Natural killer cell treated with Interleukin-12 subunit alpha and Interleukin-12 subunit beta and Interleukin-15 and Interleukin-18, amount 100 ng/mL, for 72 hours (primary cell): ENCODE data around the gene ABCB11. TPM values are rescaled to one million over a fixed set of nuclear protein-coding genes. Genes with fewer than 3 reads are reported as not detected.

ENCODE experiments used
- ATAC-seq, 2 donors: fragments of 150-1000 bp; cut with Tn5 transposase in 1 of 2; sonication (Bioruptor Pico), chemical (Tn5 transposase) in 1 of 2; 2 replicates each; pipeline ENCODE4 v1.10.0; 2021
- DNase-seq: peaks from one replicate; pipeline ENCODE4 v3.0.0; 2022; ENCODE audit warnings: low spot score
- H3K27ac Mint-ChIP-seq, 2 donors: 1 replicate in 1 of 2; 2 replicates in 1 of 2; pipeline ENCODE4 v1.8.0; 2022; ENCODE audit warnings: mixed read lengths in 2 of 2, mild to moderate bottlenecking in 1 of 2, moderate library complexity in 1 of 2
- H3K27me3 Mint-ChIP-seq, 2 donors: 1 replicate in 1 of 2; 2 replicates in 1 of 2; pipeline ENCODE4 v1.8.0; 2022; ENCODE audit warnings: mixed read lengths in 2 of 2
- H3K36me3 Mint-ChIP-seq: one replicate; pipeline ENCODE4 v1.8.0; 2022; ENCODE audit warnings: mixed read lengths
- H3K4me1 Mint-ChIP-seq, 2 donors: 1 replicate in 1 of 2; 2 replicates in 1 of 2; pipeline ENCODE4 v1.8.0; 2022; ENCODE audit warnings: low read depth in 2 of 2, mixed read lengths in 2 of 2, mild to moderate bottlenecking in 1 of 2
- H3K4me3 Mint-ChIP-seq: one replicate; pipeline ENCODE4 v1.8.0; 2022; ENCODE audit warnings: mixed read lengths
- H3K9me3 Mint-ChIP-seq: 2 replicates; pipeline ENCODE4 v1.8.0; 2022; ENCODE audit warnings: mixed read lengths
- total RNA-seq, 2 donors: library from RNA; stranded (reverse); gene quantifications; one replicate each; pipeline ENCODE4 v1.2.3, GENCODE V29; 2022

ABCB11 gene
- total RNA-seq, 2 donors from 2014 or later = 0.06 TPM; not detected in 1

DNA sequence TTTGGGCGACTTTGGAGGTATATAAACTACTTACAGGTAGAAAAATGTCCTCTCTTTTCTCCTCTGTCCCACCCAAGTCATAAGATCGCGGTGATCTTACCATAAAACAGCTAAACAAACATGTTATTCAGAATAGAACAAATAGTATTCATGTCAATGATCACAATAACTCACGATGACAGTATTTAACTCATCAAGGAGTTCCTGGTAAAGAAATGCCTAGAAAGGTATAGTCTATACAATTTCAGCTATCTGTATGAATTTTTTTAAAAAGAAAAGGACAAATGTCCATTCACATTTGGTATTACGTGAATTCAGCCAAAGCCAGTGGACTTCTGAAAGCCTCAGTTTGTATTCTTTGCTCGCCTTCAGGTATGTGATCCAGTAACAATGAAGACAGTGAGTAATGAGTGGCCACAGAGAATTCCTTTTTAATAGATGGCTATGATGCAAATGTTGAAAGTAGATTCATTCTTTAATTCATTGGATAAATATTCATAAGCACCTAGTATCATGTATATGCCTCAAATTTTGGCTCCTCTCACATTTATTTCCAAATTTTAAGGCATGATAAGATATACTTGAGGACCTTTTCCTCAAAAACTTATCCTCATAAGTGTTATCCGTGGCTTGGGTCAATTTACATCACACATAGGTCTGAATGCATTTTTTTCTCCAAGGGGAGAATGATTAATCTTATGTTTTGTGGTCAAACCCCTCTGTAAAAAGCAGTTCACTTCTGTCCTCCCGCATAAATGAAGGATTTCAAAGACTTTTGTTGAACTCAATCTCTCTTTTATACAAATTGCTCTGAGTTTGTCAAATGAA is 20.3 kb downstream of the ABCB11 start:
- H3K4me3 Mint-ChIP-seq = no peak overlapping the region
- DNase-seq (no peak), ATAC-seq (no peak)
- H3K36me3 Mint-ChIP-seq = no peaks in the 10 kb centered on the region
- H3K27me3 Mint-ChIP-seq = peaks cover 0 to 8% of the 10 kb centered on the region in 2 donors
- H3K9me3 Mint-ChIP-seq = no peaks in the 10 kb centered on the region
- H3K4me1 Mint-ChIP-seq = peaks cover 12 to 14% of the 10 kb centered on the region in 2 donors
- H3K27ac Mint-ChIP-seq = no peak overlapping the region

DNA sequence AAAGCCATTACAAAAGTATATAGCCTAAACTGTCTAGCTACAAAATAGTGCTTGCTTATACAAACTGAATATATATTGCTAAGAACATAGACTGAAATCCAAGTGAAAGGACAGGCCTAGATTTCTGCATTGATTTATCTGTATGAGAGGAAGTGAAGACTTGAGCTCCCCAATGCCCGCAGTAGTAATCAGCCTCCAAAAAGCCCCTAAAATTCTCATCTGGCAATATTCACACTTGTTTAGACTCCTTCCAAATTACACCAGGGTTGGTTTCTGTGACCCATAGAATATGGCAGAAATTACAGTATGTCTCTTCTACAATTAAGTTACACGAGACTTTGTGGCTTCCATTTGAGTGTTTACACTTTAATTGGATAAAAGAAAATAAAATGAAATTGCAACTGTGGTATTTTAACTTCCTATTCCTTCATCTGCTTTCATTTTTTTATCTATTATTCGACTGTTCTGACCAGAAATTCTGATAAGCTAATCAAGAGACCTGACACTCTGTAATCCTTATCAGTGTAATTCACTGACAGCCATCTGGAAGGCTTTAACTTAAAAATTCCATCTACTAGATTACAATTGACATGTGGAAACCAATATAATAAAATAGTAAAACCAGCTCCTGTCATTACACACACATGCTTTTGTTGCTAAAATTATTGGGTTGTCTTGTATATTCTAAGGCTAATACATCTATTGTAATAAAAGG is 21.1 kb downstream of the ABCB11 start:
- DNase-seq (no peak), ATAC-seq (no peak)
- H3K4me3 Mint-ChIP-seq = no peak overlapping the region
- no peaks in the 10 kb centered on the region for H3K9me3 Mint-ChIP-seq
- H3K27me3 Mint-ChIP-seq = no peaks in the 10 kb centered on the region
- H3K27ac Mint-ChIP-seq = no peak overlapping the region
- H3K36me3 Mint-ChIP-seq = no peaks in the 10 kb centered on the region
- H3K4me1 Mint-ChIP-seq = peaks cover 9 to 12% of the 10 kb centered on the region in 2 donors

DNA sequence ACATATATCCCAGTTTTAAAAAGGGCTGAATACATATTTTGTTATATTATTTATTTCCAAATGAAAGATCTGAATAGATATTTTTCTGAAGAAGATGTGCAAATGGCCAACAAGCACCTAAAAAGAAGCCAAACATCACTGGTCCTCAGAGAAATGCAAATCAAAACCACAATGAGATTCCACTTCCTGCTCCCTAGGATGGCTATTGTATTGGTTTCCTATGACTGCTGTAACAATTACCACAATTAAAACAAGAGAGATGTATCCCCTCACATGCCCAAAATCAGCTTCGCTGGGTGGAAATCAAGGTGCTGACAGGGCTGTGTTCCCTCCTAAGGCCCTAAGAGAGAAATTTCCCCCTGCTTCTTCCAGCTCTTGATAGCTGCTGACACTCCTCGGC is 23.2 kb downstream of the ABCB11 start:
- H3K27me3 Mint-ChIP-seq = peaks cover 3 to 10% of the 10 kb centered on the region in 2 donors
- H3K9me3 Mint-ChIP-seq = no peaks in the 10 kb centered on the region
- H3K27ac Mint-ChIP-seq = peak overlapping the region in 1 of 2 donors; percentile 22
- DNase-seq (no peak), ATAC-seq (no peak)
- H3K4me1 Mint-ChIP-seq = peaks cover 9 to 12% of the 10 kb centered on the region in 2 donors
- H3K4me3 Mint-ChIP-seq = no peak overlapping the region
- no peaks in the 10 kb centered on the region for H3K36me3 Mint-ChIP-seq

DNA sequence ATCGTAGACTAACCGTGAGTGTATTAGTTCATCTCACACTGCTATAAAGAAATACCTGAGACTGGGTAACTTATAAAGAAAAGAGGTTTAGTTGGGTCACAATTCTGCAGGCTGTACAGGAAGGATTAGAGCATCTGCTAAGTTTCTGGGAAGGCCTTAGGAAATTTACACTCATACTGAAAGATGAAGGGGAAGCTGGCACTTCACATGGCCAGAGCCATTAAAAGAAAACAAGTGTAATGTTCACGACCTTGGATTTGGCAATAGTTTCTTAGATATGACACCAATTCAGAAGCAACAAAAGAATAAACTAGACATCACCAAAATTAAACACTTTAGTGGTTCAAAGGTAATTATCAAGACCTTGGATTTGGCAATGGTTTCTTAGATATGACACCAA is 23.8 kb downstream of the ABCB11 start:
- H3K4me3 Mint-ChIP-seq = peak overlapping the region; percentile 8
- peaks cover 6 to 10% of the 10 kb centered on the region in 2 donors for H3K27me3 Mint-ChIP-seq
- H3K9me3 Mint-ChIP-seq = no peaks in the 10 kb centered on the region
- H3K36me3 Mint-ChIP-seq = no peaks in the 10 kb centered on the region
- H3K4me1 Mint-ChIP-seq = peaks cover 9 to 12% of the 10 kb centered on the region in 2 donors
- ATAC-seq (no peak), DNase-seq (no peak)
- peak overlapping the region in 1 of 2 donors; percentile 22 for H3K27ac Mint-ChIP-seq

DNA sequence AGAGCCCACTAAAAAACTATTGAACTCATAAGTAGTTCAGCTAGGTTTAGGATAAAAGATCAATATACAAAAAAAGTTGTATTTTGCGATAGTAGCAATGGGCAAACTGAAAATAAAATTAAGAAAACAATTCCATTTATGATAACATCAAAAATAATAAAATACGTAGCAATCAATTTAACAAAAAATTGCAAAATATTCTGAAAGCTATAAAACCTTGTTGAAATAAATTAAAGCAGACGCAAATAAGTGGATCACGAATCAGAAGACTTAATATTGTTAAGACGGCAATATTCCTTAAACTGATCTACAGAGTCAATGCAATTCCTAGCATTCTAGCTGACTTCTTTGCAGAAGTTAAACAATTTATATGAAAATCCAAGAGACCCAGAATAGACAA is 24.5 kb downstream of the ABCB11 start:
- Mint-ChIP-seq H3K9me3 (no peaks in the 10 kb centered on the region), H3K27ac (no peak overlapping the region), H3K4me1 (peaks cover 9 to 12% of the 10 kb centered on the region in 2 donors), H3K4me3 (no peak overlapping the region), H3K27me3 (peaks cover 6 to 10% of the 10 kb centered on the region in 2 donors), H3K36me3 (no peaks in the 10 kb centered on the region)
- DNase-seq (no peak), ATAC-seq (no peak)

DNA sequence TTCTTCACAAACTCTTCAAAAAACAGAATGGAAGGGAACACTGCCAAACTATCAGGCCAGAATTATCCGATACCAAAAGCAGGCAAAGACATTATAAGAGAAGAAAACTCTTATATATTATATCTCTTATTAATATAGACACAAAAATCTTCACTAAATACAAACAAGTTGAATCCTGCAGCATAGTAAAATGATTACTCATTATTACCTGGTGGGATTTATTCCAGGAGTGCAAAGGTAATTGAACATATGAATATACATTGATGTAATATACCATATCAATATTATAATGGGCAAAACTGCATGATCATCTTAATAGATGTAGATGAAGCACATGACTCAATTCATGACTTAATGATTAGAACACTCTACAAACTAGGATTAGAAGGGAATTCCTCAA is 25.1 kb downstream of the ABCB11 start:
- no peaks in the 10 kb centered on the region for H3K9me3 Mint-ChIP-seq
- peaks cover 6 to 11% of the 10 kb centered on the region in 2 donors for H3K27me3 Mint-ChIP-seq
- no peak overlapping the region for H3K27ac Mint-ChIP-seq
- H3K4me3 Mint-ChIP-seq = no peak overlapping the region
- DNase-seq (no peak), ATAC-seq (no peak)
- no peaks in the 10 kb centered on the region for H3K36me3 Mint-ChIP-seq
- peaks cover 9 to 12% of the 10 kb centered on the region in 2 donors for H3K4me1 Mint-ChIP-seq

DNA sequence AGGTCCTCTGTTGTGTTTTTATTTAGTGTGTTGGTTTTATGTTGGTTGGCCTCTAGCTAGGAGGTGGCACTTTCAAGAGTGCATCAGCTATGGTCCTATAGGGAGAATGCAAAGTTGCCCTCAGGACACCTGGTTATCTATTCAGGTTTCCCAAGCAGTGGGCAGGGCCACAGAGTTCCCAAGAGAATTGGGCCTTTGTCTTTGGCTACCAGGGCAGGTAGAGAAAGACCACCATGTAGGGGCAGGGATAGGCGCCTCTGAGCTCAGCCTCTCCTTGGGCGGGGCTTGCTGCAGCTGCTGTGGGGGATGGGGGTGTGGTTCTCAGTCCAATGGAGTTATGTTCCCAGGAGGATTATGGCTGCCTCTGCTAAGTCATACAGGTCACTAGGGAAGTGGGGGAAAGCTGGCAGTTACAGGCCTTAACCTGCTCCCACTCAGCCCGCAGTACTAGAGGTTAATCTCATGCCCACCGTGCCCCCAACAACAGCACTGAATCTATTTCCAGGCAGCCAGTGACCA is 26.0 kb downstream of the ABCB11 start:
- Mint-ChIP-seq H3K27ac (no peak overlapping the region), H3K9me3 (no peaks in the 10 kb centered on the region), H3K27me3 (peaks cover 6 to 20% of the 10 kb centered on the region in 2 donors), H3K4me1 (peaks cover 9 to 12% of the 10 kb centered on the region in 2 donors), H3K36me3 (no peaks in the 10 kb centered on the region), H3K4me3 (no peak overlapping the region)
- ATAC-seq (no peak), DNase-seq (no peak)

DNA sequence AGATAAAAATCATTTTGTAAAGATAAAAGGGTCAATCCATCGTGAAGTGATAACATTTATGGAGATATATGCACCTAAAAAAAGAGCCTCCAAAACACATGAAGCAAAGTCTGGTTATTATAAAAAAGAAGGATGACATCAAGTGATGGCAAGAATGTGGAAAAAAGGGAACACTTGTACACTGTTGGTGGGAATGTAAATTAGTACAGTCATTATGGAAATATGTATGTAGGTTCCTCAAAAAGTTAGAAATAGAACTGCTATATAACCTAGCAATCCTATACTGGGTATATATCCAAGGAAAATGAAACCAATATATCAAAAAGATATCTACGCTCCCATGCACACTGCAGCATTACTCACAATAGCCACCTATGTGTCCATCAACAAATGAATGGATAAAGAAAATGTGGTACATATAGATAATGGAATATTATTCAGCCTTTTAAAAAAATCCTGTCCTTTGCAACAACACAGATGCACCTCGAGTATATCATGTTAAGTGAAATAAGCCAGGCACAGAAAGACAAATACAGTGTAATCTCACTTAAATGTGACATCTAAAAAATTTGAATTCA is 28.9 kb downstream of the ABCB11 start:
- no peaks in the 10 kb centered on the region for H3K36me3 Mint-ChIP-seq
- no peak overlapping the region for H3K27ac Mint-ChIP-seq
- no peak overlapping the region for H3K4me3 Mint-ChIP-seq
- DNase-seq (no peak), ATAC-seq (no peak)
- H3K4me1 Mint-ChIP-seq = peaks cover 7 to 8% of the 10 kb centered on the region in 2 donors
- H3K9me3 Mint-ChIP-seq = no peaks in the 10 kb centered on the region
- peaks cover 6 to 21% of the 10 kb centered on the region in 2 donors for H3K27me3 Mint-ChIP-seq

DNA sequence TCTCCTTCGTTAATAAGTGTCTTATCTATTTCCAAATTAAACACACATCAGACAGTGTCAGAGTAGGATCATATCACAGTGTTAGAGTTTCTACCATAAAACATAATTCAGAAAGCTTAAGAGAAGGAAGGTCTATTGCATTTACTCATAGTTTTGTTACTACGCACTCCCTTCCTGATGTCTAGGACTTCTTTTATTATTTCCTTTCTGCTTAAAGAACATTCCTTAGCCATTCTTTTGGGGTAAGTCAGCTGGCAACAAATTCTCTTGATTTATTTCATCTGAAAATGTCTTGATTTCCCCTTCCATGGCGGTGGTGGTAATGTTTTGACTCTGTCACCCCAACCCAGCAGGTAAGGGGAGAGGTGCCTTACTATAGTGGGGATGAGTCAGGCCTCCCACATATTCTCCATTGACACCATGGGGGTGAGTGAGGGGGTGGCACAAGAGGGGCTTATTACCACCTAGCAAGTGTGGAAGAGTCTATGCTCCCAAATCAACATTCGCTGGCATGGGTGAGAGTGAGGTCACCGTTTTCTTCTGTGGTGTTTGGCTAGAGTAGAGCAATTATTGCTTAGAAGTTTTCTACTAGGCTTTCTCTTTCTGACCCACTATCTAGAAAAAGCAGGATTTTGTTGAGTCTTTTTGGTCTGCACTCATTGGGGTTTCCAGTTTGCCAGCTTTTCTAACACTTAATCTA is 29.9 kb downstream of the ABCB11 start:
- Mint-ChIP-seq H3K4me1 (peaks cover 9 to 11% of the 10 kb centered on the region in 2 donors), H3K4me3 (no peak overlapping the region), H3K27me3 (peaks cover 9 to 21% of the 10 kb centered on the region in 2 donors), H3K27ac (no peak overlapping the region), H3K36me3 (no peaks in the 10 kb centered on the region), H3K9me3 (no peaks in the 10 kb centered on the region)
- DNase-seq (no peak), ATAC-seq (no peak)

DNA sequence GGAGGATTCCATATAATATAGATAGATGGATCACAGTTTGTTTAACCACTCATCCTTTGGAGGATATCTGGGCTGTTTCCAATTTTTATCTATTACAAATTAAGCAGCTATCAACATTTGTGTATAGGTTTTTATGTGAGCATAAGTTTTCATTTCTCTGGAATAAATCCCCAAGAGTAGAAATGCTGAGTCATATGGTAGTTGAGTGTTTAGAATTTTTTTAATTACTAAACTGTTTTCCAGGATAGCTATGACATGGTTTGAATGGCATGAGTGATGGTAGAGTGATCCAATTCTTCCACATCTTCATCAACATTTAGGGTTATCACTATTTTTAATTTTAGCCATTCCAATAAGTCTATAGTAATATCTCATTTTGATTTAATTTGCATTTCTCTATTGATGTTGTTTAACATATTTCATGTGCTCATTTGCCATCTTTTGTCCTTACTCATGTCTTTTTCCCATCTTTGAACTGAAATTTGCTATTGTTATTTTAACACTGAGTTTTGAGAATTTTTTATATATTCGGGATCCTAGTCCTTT is 31.4 kb downstream of the ABCB11 start:
- Mint-ChIP-seq H3K27ac (no peak overlapping the region), H3K36me3 (no peaks in the 10 kb centered on the region), H3K4me3 (no peak overlapping the region), H3K9me3 (no peaks in the 10 kb centered on the region), H3K27me3 (peaks cover 9 to 19% of the 10 kb centered on the region in 2 donors), H3K4me1 (peaks cover 9 to 11% of the 10 kb centered on the region in 2 donors)
- DNase-seq = no peak
- no peak for ATAC-seq

DNA sequence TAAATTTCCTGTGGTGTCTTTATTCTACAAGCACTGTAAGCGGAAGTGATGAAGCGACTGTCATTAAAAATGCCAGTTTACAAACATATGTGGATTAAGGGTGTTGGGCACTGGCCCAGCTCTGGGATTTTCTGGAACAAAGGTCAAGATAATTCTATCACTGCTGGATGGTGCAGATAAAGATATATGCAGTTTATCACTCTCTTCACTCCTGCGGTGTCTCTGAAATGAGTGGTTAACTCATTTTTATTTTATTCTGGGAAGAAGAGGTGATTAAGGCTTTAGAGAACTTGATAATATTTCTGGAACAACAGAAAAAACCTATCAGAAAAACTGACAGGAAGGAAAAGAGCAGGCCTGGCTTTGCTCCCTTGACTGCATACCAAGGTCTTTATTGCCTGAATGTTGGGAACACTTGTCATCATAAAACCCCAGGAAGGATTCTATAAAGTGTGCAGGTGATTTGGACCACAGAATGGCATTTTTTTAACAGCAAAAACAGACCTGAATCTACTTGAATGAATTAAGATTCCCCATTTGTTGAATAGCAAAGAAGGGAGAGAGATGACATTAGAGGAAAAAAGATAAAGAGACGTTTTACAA is 32.4 kb downstream of the ABCB11 start:
- ATAC-seq (no peak), DNase-seq (no peak)
- no peak overlapping the region for H3K4me3 Mint-ChIP-seq
- H3K27ac Mint-ChIP-seq = no peak overlapping the region
- peaks cover 11 to 13% of the 10 kb centered on the region in 2 donors for H3K4me1 Mint-ChIP-seq
- H3K36me3 Mint-ChIP-seq = no peaks in the 10 kb centered on the region
- H3K9me3 Mint-ChIP-seq = no peaks in the 10 kb centered on the region
- H3K27me3 Mint-ChIP-seq = peaks cover 6 to 11% of the 10 kb centered on the region in 2 donors

DNA sequence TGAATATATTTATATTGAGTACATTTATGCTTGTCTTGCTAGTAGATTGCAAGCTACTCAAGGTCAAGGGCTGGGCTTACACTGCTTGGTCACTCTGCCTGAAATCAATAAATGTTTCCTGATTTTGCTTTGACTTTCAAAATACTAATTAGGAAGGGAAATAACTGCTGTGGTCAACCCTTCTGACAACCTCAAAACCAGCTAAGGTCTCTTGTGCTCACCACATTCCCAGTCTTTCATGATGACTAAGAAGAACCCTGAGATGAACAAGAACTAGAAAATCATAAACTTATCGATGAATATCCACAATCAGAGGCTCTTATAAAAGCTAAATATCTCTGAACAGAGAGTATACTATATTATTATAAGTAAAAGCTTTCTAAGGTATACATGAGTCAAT is 33.3 kb downstream of the ABCB11 start:
- H3K9me3 Mint-ChIP-seq = no peaks in the 10 kb centered on the region
- peaks cover 13 to 17% of the 10 kb centered on the region in 2 donors for H3K4me1 Mint-ChIP-seq
- DNase-seq (no peak), ATAC-seq (peak; percentile 48 to 67)
- H3K4me3 Mint-ChIP-seq = no peak overlapping the region
- no peak overlapping the region for H3K27ac Mint-ChIP-seq
- H3K36me3 Mint-ChIP-seq = no peaks in the 10 kb centered on the region
- peaks cover 6 to 11% of the 10 kb centered on the region in 2 donors for H3K27me3 Mint-ChIP-seq

DNA sequence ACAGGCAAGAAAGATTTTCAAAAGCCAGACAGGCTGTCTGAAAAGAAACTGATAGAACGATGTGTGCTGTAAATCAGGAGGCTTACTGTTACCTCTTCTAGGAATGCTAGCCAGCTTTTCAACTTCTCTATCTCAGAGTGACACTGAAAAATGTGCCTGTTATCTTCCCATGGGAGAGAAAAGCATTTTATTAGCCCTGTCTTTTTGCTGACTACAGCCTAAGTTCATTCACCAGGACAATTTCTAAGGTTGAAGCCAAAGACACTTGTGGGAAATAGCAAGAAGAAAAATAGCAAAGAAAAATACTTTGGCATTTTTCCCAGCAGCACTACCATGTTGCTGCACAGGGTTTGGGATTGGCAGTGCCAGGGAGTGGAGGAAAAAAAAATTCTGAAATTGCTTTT is 34.0 kb downstream of the ABCB11 start:
- Mint-ChIP-seq H3K27ac (no peak overlapping the region), H3K36me3 (no peaks in the 10 kb centered on the region), H3K27me3 (peaks cover 3 to 11% of the 10 kb centered on the region in 2 donors), H3K4me3 (no peak overlapping the region), H3K4me1 (peaks cover 17 to 24% of the 10 kb centered on the region in 2 donors), H3K9me3 (no peaks in the 10 kb centered on the region)
- DNase-seq (no peak), ATAC-seq (no peak)
